Measurements from ENCODE around the gene SULT1C3.
"Not testable (repeated sequence)": the region's sequence is repeated elsewhere in the genome, so short reads cannot be mapped to it uniquely, and the experiment has no call there.

SULT1C3 gene

DNA sequence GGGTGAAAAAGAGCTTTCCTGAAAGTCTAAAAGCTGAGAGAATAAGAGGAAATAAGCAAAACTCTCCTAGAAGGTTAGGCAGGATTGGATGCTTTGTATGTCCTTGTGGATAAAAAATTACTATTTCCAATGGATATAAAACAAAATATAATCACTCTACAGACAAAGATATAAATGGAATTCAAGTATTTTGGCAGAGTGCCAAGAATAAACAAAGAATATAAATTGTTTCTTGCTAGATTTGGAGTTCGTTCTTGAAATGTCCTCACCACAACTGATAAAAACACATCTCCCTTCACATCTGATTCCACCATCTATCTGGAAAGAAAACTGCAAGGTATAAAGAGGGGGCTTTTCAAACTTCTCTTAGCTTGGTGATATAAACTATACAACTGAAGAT lies 13.3 kb downstream of the SULT1C3 start:
- no peak for DNase-seq

DNA sequence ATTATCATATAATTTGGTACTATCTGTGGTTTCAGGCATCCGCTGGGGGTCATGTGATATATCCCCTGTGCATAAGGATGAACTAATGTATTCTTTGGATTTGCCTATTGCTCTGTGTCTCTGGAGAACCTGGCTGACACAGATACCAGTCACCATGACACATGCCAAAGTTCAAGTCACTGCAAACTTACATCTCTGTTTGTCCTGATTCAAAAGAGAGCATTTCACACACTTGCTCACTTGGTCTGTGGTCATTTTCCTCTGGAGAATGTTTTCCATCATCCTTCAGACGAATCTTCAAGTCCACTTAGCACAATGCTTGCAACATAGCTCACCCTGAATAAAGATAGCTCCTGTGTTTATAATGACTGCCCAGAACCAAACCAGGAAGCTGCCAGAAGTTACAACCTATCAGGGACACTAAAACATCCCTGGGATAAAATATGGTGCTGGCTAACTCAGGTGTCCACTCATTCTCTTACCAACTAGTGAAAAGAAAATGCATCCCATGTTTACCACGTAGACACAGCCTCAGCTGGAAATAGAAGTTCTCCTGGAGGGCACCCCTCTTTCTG lies 18.1 kb downstream of the SULT1C3 start:
- no peak for DNase-seq

DNA sequence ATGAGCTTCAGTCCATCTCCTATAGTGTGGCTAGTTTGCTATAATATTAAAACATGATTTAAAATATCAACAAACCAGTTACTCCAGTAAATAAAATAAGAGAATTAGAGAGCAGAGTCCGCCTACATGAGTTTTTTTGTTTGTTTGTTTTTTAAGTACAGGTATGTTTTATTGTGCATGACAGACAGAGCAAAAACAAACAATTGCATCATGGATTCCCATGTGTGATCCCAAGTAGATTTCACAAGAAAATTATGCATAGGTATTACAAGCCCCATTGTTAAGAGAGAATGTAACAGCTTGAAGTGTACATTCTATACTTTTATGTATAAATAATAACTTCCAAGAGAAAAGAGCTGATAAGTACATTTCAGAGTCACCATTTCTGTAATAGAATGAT lies 21.0 kb downstream of the SULT1C3 start:
- DNase-seq = no peak

DNA sequence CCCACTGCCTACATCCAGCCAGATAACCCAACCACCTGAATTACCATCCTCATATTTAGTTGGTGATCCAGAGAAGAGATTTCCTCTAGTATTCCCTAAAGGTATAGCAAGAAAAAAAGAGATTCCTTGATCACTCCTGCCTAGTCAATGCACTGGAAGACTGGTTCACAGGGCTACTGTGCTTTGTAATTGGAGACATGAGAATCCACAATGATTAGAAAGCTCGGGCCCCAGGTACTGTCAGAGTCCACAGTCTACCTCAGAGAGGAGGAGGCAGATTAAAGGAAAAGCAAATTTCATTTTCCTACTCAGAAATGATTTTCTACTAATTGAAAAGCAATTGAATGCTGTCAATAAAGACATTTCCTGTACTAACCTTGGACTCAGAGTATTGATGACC lies 22.3 kb downstream of the SULT1C3 start:
- no peak for DNase-seq

DNA sequence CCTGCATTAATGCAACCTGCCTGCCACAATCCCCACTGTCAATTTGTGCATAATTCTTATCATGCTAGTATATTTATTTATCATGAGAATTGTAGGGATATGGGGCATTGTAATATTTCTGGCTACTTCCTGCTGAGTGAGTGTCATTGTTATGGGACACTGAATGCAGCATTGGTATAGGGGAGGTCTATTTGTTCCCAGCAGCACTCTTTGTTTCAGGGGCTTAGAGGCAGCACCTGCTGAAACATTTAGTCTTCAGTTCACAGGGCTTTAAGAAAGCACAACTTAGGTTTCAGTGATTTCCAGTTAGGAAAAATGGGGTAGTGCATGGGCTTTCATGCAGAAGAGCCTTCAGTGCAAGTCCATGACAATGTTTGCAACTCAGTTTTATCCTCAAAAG lies 23.6 kb downstream of the SULT1C3 start:
- no peak for DNase-seq

DNA sequence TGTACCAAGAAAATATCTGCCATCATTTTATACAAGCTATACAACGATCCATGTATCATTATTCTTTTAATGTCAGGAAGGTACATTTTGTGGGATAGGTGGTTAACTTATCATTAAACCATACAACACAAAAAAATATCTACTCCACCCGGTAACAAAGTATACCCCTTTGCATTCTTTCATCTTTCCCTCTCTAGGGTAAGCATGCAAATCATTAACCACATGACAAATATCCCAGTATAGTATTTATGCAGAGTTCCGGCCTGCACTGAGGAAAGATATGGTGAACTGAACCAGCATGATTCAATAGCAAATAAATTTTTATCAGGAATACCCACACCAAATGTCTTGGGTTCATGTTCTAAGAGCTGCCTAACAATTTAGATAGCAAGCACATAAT lies 26.4 kb downstream of the SULT1C3 start:
- no peak for DNase-seq

DNA sequence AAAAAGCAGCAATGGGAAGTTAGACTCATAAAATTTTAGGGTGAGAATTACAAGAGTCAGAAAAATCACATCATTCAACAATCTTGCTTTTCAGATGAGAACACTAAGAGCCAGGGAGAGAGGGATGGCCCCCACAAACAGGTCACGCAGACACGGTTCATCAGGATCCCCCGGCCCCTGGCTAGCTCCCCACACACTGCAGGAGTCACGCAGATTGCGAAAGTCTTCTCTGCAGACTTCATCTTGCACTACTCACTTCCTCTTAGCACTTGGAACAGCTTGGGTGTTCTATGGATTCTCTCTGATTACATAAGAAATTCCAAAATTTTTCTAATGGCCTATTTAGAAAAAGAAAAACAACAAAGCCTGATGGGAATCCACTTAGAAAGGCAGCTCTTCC lies 27.3 kb downstream of the SULT1C3 start:
- no peak for DNase-seq

DNA sequence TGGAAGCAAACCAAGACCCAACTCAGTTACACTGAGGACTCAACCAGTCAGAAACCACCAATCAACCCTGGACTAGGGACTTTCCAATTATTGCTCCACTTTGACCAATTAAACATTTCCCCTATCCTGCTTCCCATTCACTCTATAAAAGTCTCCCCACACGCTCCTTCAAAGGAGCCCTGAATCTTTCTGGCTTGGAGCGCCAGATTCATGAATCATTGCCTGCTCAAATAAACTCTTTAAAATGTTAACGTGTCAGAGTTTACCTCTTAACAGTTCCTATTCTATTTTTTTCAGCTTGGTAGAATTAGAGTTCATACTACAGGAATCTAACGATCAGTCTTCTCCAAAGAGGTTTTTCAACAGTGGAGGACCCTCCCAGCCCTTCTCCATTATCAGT lies 28.2 kb downstream of the SULT1C3 start:
- DNase-seq = no peak

DNA sequence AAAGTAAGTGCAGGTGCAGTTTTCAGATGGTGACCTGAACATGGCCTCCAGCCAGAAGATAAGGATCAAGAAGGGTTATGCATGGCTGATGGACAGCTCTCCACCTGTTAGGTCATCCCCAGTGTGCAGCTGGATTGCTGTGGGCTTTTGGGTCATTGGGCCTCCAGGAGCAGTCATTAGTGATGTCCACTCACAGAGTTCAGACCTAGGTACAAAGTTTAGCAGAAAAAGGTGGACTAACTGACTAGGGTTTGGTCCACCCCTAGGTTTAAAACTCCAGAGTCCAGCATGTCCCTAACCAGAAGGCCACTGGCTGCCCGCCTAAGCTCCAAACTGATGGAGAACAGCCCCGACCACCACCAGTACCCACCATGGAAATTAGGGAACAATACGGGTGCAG lies 30.6 kb downstream of the SULT1C3 start:
- DNase-seq = no peak

DNA sequence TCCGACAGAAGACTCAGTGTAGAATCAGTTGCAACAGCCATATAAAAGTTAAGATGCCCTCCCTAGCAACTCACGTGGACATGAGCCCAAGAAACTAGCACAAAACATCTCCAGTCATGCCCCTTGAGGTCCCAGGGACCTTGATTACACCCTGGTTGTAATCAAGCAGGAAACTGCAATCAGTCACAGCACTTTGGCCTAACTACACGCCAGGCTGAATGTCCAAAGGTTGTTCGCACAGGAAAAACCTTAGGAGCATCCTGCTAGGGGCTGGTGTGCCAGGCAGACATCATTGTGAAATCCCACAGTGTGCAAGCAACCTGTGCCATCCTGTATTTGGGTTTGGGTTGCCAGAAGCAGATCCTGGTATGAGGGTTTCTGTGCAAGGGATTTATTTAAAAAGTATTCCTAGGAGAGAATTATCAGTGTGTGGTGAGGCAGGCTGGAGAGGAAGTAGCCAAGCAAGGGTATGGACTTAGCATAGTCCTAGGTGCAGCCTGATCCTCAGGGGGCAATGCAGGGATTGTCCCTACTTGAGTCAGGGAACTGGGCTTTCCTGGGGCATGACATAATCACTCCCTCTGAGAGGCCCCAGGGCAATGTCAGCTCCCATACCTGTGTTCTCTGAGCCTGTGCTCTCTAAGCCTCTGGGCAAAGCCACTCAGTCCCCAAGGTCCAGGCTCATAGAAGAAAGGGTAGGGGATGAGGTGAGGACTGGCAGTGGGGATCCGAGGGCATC lies 31.2 kb downstream of the SULT1C3 start:
- DNase-seq = no peak

DNA sequence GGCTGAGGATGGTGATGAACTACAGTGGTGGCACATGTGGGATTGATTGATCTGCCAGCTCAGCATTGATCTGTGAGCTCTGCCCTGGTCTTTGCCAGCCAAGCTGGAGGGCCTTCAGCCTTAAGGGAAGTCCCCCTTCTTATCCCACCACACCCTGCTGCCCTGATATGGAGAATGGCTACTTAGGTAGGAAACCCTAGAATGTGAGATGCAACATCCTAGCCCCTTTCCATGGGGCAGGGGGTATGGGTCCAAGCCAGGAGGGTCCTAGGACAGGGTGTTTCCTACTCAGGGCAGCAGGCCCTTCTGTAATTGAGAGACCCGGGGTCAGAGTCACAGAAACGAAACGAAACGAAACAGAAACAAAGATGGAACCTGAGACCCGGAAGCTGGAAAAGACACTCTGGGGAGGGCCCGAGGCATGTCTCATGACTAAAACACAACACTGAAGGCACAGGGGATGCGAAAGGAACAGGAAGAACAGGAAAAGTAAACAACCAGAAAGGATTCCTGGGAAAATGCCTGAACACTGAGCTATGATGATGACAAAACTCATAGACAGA lies 32.0 kb downstream of the SULT1C3 start:
- no peak for DNase-seq

DNA sequence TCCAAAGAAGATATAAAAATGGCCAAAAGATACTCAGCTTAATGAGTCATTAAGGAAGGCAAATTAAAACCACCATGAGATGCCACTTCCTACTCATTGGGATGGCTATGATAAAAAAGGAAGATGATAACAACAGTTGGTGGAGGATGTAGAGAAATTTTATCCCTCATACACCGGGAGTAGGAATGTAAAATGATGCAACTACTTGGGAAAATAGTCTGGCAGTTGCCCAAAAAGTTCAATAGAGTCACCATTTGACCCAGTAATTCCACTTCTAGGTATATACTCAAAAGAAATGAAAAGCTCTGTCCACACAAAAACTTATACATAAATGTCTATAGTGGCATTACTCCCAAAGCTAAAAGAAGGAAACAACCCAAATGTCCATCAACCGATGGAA lies 38.9 kb downstream of the SULT1C3 start:
- DNase-seq = no peak

DNA sequence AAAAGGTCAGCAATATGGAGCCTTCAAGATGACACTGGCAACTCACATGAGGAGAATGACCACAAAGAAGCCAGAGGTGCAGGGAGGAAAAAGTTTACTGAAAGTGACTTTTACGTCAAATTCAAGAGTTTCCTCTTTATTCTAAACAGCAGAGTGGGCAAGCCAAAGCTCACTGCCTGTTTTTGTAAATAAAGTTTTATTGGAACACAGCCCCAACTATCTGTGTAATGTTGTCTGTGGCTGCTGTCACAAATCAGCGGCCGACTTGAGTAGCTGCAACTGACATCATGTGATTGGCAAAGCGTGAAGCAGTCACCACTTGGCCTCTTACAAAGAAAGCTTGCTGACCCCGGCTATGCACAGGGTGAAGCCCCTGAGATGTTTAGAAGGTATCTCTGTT lies 39.7 kb downstream of the SULT1C3 start:
- DNase-seq = no peak

DNA sequence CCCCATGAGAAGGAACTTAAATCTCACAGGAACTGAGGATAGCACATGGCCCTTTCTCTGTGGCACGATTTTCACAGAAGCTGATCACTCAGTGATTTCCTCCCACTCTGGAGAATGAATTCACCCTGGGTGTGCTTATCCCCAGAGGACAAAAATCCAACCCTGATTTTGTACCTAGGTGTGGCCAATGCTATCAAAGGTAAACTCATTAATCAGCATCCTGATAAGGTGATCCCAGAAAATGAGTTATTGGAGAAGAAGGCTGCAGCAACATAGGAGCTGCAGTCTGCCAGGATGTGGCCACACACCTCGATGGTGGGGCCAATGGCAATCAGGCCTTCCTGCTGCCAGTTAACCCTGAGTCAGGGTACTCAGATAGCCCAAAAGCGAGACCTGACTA lies 40.7 kb downstream of the SULT1C3 start:
- DNase-seq = no peak

DNA sequence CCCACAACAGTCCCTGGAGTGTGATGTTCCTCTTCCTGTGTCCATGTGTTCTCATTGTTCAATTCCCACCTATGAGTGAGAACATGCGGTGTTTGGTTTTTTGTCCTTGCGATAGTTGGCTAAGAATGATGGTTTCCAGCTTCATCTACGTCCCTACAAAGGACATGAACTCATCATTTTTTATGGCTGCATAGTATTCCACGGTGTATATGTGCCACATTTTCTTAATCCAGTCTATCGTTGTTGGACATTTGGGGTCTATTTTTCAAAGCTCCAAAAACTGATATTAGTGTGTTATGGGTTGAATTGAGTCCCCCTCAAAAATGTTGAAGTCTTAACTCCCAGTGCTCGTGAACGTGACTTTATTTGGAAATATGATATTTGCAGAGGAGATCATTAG lies 44.8 kb downstream of the SULT1C3 start:
- not testable (repeated sequence) for DNase-seq

DNA sequence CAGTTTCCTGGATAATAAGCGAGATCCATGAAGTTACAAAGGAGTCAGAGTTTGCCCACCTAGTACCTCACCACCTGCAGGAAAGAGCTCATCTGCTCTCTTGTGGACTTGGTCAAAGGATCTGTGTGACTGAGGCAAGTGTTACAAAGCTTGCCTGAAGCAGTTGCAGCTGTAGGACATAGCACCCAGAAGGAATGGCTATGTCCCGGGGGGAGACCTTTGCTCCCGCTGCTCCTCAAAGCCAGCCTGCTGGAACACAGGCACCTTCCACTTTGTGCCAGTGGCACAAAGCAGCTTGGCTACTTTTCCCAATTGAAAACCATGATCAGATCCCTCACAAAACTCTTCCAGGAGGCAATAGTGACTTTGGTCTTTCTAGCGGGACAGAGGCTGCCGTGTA lies 45.8 kb downstream of the SULT1C3 start:
- DNase-seq = no peak

DNA sequence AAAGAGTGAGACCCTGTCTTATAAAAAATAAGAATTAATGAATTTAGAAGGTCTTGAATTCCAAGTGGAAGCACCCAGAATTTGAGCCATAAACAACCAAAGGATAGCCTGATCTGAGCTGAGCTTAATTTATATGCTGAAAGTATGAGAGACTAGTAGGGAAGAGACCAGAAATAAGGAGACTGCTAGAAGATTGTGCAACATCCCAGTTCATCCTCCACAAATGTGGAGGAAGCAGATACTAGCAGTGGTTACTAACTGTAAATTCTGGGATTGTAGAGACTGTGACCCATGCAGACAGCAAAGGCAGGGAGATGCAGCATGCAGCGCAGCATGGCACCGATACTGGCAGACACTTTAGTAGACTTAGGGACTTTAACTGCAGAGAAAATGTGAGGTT lies 47.4 kb downstream of the SULT1C3 start:
- no peak for DNase-seq

DNA sequence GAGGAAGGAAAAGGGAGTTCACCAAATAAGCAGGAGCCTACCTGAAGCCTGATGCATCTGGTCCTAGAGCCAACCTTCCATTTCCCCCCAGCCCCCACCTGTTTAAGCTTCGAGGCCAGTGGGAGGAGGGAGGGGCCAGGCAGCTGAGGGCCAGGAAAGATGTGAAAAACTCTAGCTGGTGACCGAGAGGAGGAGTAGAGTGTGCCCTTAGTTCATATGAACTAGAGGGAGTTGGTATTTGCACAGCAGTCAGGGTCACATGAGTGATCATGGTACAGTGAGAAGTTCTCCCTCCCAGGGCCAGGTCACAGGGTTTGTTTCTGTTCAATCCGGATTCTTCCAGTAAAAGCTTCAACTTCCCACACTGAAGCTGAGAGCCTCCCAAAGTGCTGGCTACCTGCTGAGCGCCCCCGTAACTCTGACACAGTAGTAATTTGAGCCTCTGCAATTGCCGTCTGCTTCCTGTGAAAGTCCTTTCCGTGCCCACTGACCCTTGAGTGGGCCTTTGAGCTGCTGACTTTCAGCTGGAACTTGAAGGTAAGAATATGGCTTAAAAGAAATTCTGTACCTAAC lies 48.9 kb downstream of the SULT1C3 start, which contains the start of gene SULT1C2:
Gene SULT1C2, plus strand, starts transcription at position 362 of the 573 bp plus-strand sequence. CDS start 4,773 bp downstream, outside the sequence.
- DNase-seq = no peak

DNA sequence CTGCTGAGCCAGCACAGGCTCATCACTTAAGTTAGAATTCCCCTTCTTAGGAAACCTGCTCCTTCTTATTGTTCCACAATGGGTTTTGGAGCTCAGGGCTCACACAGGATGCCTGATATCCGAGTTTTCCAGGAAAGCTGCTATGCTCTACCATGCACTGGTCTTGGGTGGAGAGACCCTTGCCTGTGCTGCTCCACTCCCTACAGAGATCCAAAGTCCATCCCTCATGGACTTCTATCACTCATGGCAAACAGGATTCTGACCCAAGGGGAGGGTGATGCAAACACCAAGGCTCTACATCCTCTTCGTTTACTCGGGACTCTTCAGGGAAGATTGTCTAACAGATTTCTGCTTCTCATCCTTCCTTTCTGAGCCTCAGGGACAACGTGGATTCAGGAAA lies 54.1 kb downstream of the SULT1C3 start:
- DNase-seq = no peak

DNA sequence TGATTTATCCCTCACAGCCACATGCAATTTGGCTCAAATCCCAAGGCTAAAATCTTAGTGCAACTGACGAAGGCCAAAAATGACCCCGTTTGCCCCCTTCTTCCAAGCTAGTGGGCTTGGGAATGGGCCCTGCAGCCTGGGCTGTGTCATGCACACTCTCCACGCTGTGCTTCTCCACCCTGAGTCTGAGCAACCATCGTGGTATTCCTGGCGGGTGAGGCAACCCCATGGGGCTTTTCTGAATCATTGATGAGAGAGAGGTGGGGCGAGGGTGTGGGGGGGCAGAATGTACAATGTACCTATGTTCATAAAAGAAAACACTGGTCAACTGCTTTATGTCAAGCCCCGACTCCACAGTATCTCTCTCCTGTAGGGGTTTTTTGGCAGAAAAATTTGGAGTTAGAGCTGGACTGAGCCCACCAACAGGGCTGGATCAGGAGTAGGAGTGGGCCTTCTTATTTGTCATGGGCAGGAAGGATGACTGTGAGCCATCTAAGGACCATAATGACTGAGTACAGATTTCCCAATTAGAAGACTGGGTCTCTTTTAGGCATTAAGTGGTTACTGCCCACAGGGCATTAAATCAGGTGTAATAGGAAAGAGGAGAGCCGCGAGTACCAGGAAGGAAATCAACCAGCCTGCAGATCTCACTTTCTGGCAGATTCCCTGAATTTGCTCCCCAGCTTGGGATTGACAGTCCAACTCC lies 57.8 kb downstream of the SULT1C3 start:
- no peak for DNase-seq

DNA sequence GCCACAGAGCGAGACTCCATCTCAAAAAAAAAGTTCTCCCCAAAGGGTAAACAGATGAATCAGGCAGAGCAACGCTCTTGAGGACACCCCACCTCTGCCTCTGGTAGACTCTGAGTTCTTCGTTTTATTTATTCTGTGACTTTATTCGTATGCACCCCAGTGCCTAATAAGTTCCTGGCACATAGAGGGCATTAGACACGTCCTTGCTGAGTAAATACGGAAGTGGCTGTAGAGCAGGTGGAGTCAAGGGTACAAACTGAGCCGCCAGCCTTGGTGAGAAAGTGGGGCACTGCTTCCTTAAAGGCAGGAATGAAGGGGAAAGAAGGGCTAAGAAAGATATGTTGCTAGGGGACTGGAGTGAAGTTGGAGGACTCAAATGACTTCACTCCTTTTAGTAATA lies 61.8 kb downstream of the SULT1C3 start:
- DNase-seq = no peak

DNA sequence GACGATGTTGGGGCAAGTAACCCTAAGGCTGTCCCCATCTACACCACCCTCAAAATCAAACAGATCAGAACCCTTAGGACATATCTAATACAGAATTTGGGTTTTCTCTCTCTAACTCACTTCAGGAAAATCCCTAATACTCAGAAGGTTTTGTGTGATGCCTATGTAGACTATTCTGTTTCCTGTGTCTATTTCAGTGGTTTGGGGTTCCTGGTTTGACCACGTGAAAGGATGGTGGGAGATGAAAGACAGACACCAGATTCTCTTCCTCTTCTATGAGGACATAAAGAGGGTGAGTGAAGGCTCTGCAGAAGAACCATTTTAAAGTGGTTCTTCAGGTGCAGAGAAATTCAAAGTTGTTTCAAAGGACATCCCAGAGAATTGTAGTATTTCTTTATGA lies 65.2 kb downstream of the SULT1C3 start:
- no peak for DNase-seq

DNA sequence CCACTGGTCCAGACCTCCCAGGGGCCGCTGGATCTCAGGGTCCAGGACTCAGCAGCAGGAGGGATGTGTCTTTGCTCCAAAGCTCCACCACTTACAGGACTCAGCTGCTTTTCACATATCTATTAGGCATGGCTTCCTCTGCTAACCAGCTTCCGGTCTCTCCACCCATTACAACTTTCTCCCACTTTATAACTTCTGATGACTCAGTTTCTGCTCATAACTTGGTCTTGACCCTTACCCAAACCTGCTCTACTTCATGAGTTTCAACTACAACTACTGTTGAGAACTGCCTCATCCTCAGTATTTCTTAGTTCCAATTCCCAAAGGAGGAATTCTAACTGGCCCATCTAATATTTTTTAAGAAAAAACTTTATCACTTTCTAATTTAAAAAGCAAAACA lies 66.1 kb downstream of the SULT1C3 start:
- DNase-seq = no peak

DNA sequence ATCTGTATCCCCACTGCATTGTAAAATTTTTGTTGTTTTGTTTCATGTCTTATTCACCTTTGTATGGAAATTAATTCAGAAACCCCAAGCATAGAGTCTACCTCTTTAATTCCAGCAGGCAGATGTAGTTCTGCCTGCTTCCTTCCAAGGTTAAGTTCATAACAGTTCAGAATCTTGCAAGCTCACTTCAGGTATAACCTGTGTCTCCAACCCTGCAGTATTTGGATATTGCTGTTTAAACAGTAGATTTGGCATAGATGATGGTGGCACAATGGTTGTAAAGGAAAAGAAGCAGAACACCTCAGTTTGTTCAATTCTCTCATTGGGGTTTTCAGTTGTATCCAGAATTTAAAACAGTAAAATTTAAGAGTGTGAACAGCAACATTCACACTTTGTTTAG lies 70.1 kb downstream of the SULT1C3 start:
- DNase-seq = no peak

Data from CD4-positive, alpha-beta T cell treated with Interleukin-17A for 4 hours (primary cell).